Upper lobe of right lung (tissue), 1 donor: ENCODE data around the gene ATAD3C. TPM values are rescaled to one million over a fixed set of nuclear protein-coding genes. Genes with fewer than 3 reads are reported as not detected.
"Not testable (repeated sequence)": the region's sequence is repeated elsewhere in the genome, so short reads cannot be mapped to it uniquely, and the experiment has no call there.

Experiments
- ATAC-seq: fragments of 200-7000 bp; cut with Tn5 transposase; one replicate; pipeline ENCODE4 v1.9.1; 2020; ENCODE audit warnings: mild to moderate bottlenecking, moderate library complexity
- DNase-seq: peaks from one replicate; pipeline ENCODE4 v3.0.0-alpha.2; 2020
- H3K27ac ChIP-seq: fragments of 200-600 bp; one replicate; pipeline ENCODE4 v1.8.0; 2022
- H3K27me3 ChIP-seq: fragments of 200-600 bp; one replicate; pipeline ENCODE4 v1.8.0; 2022; ENCODE audit warnings: mild to moderate bottlenecking
- H3K36me3 ChIP-seq: fragments of 200-600 bp; one replicate; pipeline ENCODE4 v1.8.0; 2022
- H3K4me1 ChIP-seq: fragments of 200-600 bp; one replicate; pipeline ENCODE4 v1.8.0; 2022
- H3K4me3 ChIP-seq: fragments of 200-600 bp; one replicate; pipeline ENCODE4 v1.8.0; 2022; ENCODE audit warnings: mild to moderate bottlenecking
- H3K9me3 ChIP-seq: fragments of 200-600 bp; one replicate; pipeline ENCODE4 v1.8.0; 2022
- CTCF ChIP-seq: fragments of 200-600 bp; IDR thresholded peaks from one replicate; pipeline ENCODE4 v1.8.0; 2022; ENCODE audit warnings: antibody characterized with exemption
- intact Hi-C: fragments of 100-400 bp; cut with DNase I; formaldehyde crosslinking; loops from one replicate; pipeline ENCODE4 v1.11.0; 2022
- total RNA-seq: library from RNA; stranded (reverse); fragmentation: NEBNext Ultra II Directional; extraction: Animal tissue kit (Norgen Biotek cat#: 25700); gene quantifications from one replicate; pipeline ENCODE4 v1.2.1, GENCODE V29; 2021
- donor health status: DM: no; HTN: yes; CAD: no; lungs with severe emphysema.

ATAD3C gene
- total RNA-seq, 1 donor from 2014 or later, result 10.4 TPM

DNA sequence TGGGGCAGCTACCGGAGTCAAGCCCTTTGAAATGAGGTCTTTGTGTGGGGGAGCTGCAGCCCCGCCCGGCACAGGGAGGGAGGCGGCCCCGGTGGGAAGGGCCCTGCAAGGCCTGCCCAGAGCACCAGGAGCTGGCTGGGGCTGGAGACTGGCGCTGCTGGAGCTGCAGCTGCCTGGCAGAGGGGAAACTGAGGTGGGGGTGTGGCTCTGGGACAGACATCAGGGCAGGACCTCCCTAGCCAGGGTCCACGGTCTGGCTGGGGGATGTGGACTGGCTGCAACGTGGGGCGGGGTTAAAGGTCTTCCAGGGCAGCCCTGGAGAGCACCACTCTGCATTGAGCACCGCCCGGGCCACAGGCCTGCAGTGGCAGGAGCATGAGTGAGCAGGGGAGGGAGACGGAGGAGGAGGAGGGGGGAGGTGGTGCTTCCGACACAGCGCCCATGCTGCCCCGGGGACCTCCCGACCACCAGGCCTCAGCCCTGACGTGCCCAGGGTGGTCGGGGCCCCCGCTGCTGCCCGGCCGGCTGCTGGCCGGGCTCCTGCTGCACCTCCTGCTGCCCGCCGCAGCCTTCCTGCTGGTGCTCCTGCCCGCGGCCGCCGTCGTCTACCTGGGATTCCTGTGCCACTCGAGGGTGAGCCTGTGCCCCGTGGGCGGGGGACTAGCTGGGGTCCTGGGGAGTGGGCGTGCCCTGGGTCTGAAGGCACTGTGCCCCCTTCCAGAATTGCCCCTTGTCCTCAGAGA, 23.6 kb upstream of the ATAD3C start:
- no peak for TF ChIP-seq CTCF
- ATAC-seq (no peak), DNase-seq (peak; percentile 69)
- no peak overlapping the region for H3K27ac ChIP-seq
- H3K4me3 ChIP-seq, result no peak overlapping the region
- H3K9me3 ChIP-seq, result no peaks in the 10 kb centered on the region
- intact Hi-C loops, result no loop called here
- H3K36me3 ChIP-seq, result no peaks in the 10 kb centered on the region
- H3K27me3 ChIP-seq, result no peaks in the 10 kb centered on the region
- peaks cover 19% of the 10 kb centered on the region for H3K4me1 ChIP-seq

- no peaks in the 10 kb centered on the region for H3K9me3 ChIP-seq
- H3K27ac ChIP-seq, result no peak overlapping the region
- H3K27me3 ChIP-seq, result no peaks in the 10 kb centered on the region
- H3K36me3 ChIP-seq, result no peaks in the 10 kb centered on the region
- ATAC-seq, result no peak
- peaks cover 25% of the 10 kb centered on the region for H3K4me1 ChIP-seq
- DNase-seq, result no peak
- H3K4me3 ChIP-seq, result no peak overlapping the region
- TF ChIP-seq CTCF, result no peak
- intact Hi-C loops, result no loop called here
These were observed 22.9 kb upstream of the ATAD3C start for GRCh38 chr1:1426496-1427105.

- intact Hi-C loops, result no loop called here
- TF ChIP-seq CTCF, result no peak
- no peaks in the 10 kb centered on the region for H3K36me3 ChIP-seq
- H3K27me3 ChIP-seq, result no peaks in the 10 kb centered on the region
- H3K4me3 ChIP-seq, result peak overlapping the region; percentile 36
- ATAC-seq (peak; percentile 5), DNase-seq (peak; percentile 70)
- peaks cover 31% of the 10 kb centered on the region for H3K4me1 ChIP-seq
- no peaks in the 10 kb centered on the region for H3K9me3 ChIP-seq
- no peak overlapping the region for H3K27ac ChIP-seq
These were observed 22.2 kb upstream of the ATAD3C start for GRCh38 chr1:1427106-1427819.

DNA sequence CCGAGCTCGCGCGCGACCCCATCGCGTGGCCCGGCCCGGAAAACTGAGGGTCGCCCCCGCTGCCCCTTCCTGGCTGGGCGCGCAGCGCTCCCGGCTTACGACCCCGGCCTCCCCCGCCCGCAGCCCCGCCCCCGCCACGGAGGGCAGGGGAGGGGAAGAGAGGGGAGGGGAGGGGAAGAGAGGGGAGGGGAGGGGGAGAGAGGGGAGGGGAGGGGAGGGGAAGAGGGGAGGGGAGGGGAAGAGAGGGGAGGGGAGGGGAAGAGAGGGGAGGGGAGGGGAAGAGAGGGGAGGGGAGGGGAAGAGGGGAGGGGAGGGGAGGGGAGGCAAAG, 21.7 kb upstream of the ATAD3C start:
- no peak overlapping the region for H3K27ac ChIP-seq
- no peak for ATAC-seq
- H3K4me1 ChIP-seq, result peaks cover 36% of the 10 kb centered on the region
- H3K9me3 ChIP-seq, result no peaks in the 10 kb centered on the region
- TF ChIP-seq CTCF, result no peak
- H3K27me3 ChIP-seq, result no peaks in the 10 kb centered on the region
- no peaks in the 10 kb centered on the region for H3K36me3 ChIP-seq
- no peak for DNase-seq
- peak overlapping the region; percentile 36 for H3K4me3 ChIP-seq
- intact Hi-C loops, result no loop called here

- ATAC-seq (no peak), DNase-seq (no peak)
- H3K9me3 ChIP-seq, result no peaks in the 10 kb centered on the region
- H3K27me3 ChIP-seq, result no peaks in the 10 kb centered on the region
- peaks cover 40% of the 10 kb centered on the region for H3K4me1 ChIP-seq
- H3K4me3 ChIP-seq, result no peak overlapping the region
- no peak overlapping the region for H3K27ac ChIP-seq
- TF ChIP-seq CTCF, result no peak
- intact Hi-C loops, result no loop called here
- no peaks in the 10 kb centered on the region for H3K36me3 ChIP-seq
These were observed 21.3 kb upstream of the ATAD3C start for GRCh38 chr1:1428174-1428573.

DNA sequence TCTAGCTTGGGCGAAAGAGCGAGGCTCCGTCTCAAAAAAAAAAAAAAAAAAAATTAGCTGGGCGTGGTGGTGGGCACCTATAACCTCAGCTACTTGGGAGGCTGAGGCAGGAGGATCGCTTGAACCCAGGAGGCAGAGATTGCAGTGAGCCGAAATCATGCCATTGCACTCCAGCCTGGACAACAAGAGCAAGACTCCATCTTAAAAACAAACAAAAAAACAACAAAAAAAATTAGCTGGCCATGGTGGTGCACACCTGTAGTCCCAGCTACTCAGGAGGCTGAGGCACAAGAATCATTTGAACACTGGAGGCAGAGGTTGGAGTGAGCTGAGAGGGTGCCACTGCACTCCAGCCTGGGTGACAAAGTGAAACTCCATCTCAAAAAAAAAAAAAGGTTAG, 20.5 kb upstream of the ATAD3C start:
- H3K27me3 ChIP-seq, H3K36me3 ChIP-seq, H3K27ac ChIP-seq, H3K9me3 ChIP-seq, intact Hi-C loops, DNase-seq, H3K4me3 ChIP-seq, ATAC-seq: not testable (repeated sequence)
- peaks cover 48% of the 10 kb centered on the region for H3K4me1 ChIP-seq
